ENCODE measurements around the gene SHOC2. TPM values are rescaled to one million over a fixed set of nuclear protein-coding genes. Genes with fewer than 3 reads are reported as not detected.

SHOC2 gene
- total RNA-seq, 4 donors from 2014 or later: 57.3 to 125 (median 73.4) TPM

DNA sequence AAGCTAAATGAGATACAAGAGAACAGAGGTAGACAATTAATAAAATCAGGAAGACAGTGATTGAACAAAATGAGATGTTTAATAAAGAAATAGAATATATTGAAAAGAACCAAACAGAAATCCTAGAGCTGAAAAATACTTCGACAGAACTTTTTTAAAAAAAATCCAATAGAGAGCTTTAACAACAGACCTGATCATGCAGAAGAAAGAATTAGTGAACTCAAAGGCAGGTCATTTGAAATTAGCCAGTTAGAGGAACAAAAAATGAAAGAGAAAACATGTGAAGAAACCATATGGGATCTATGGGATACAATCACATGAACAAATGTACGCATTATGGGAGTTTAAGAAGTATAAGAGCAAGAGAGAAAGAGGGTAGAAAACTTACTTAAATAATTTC is 120.1 kb downstream of the SHOC2 start:
- Histone ChIP-seq H3K36me3 (no peaks in the 10 kb centered on the region), H3K27ac (no peak overlapping the region), H3K4me3 (no peak overlapping the region), H3K9me3 (peaks cover 14 to 25% of the 10 kb centered on the region in 2 donors), H3K27me3 (no peaks in the 10 kb centered on the region), H3K4me1 (no peaks in the 10 kb centered on the region)
- intact Hi-C loops (cut with DNase I; ENCODE audit: low total_unique reads): no loop called here
- TF ChIP-seq, protein P1, sequence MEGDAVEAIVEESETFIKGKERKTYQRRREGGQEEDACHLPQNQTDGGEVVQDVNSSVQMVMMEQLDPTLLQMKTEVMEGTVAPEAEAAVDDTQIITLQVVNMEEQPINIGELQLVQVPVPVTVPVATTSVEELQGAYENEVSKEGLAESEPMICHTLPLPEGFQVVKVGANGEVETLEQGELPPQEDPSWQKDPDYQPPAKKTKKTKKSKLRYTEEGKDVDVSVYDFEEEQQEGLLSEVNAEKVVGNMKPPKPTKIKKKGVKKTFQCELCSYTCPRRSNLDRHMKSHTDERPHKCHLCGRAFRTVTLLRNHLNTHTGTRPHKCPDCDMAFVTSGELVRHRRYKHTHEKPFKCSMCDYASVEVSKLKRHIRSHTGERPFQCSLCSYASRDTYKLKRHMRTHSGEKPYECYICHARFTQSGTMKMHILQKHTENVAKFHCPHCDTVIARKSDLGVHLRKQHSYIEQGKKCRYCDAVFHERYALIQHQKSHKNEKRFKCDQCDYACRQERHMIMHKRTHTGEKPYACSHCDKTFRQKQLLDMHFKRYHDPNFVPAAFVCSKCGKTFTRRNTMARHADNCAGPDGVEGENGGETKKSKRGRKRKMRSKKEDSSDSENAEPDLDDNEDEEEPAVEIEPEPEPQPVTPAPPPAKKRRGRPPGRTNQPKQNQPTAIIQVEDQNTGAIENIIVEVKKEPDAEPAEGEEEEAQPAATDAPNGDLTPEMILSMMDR (IDR thresholded peaks at IDR 0.05): no peak
- WGBS, 2 donors (ENCODE audit: low coverage in 1 of 2): 82 to 87% methylated on average over 1 to 2 of the region's 2 CpGs
- DNase-seq: no peak
- in situ Hi-C loops (cut with MboI; ENCODE audit: low pct_ligation_motif_present in 1 of 4, low pct_unique_long_range_greater_than_20kb in 1 of 4, low sequenced_read_pairs in 3 of 4): no loop called here

DNA sequence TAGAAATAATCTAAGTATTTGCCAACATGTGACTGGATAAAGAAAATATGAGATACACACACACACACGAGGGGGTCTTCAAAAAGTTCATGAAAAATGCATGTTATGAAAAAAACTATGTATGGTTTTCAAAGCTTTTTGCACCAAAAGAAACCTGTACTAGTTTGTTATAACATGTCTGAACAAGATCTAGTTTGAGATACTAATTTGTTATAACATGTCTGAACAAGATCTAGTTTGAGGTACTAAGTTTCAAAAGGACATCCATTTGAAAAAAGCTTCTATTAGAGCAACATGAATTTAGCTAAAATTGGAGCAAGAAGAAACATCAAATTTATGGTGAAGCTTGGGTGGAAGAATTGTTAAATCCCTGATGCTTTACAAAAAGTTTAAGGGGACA is 137.6 kb downstream of the SHOC2 start:
- Histone ChIP-seq H3K27me3 (no peaks in the 10 kb centered on the region), H3K36me3 (no peaks in the 10 kb centered on the region), H3K4me3 (no peak overlapping the region), H3K9me3 (peaks cover 0 to 3% of the 10 kb centered on the region in 2 donors), H3K27ac (no peak overlapping the region), H3K4me1 (no peaks in the 10 kb centered on the region)
- DNase-seq: no peak
- 33 to 34% methylated on average over 1 of the region's 1 CpG for WGBS, 2 donors (ENCODE audit: low coverage in 1 of 2)
- in situ Hi-C loops (cut with MboI; ENCODE audit: low pct_ligation_motif_present in 1 of 4, low pct_unique_long_range_greater_than_20kb in 1 of 4, low sequenced_read_pairs in 3 of 4): loop anchor here in 1 of 4 donors (25.0 kb wide), 1 partner anchor 530 kb away; no protein-coding TSS in a partner anchor
- intact Hi-C loops (cut with DNase I; ENCODE audit: low total_unique reads): no loop called here
- no peak for TF ChIP-seq POLR2AphosphoS5 (IDR thresholded peaks at IDR 0.05)
- TF ChIP-seq POLR2A (IDR thresholded peaks at IDR 0.05): no peak
- TF ChIP-seq EP300 (IDR thresholded peaks at IDR 0.05; ENCODE audit: low read depth): no peak
- TF ChIP-seq, protein P1 (IDR thresholded peaks at IDR 0.05): no peak

Small RNA genes lying within 50 kb of the gene (small RNA-seq; reads per million reads assigned to genes)
- 0.83 to 7.3 (median 2.2) reads per million in 4 donors for gene MIR548E

Other genes starting within 250 kb of the SHOC2 start
- 100 to 1,000 TPM in 3 of 4 donors, 10 to 100 TPM in 1; 98.3 to 724 (median 511) TPM for gene PDCD4, start 47.7 kb upstream of the SHOC2 start, total RNA-seq
- gene BBIP1, start 424 bp upstream of the SHOC2 start, total RNA-seq: 10 to 100 TPM in 3 of 4 donors, 1 to 10 TPM in 1; 9.6 to 44.9 (median 18.1) TPM
- gene ADRA2A, start 157.4 kb downstream of the SHOC2 start, total RNA-seq: 10 to 100 TPM; 11.9 to 53.5 (median 17.7) TPM

All from transverse colon (tissue), 4 donors.